ENCODE results near the gene DDAH1.

The DDAH1 gene

GRCh38 chr1:85494074-85494903 lies 29.3 kb upstream of the DDAH1 start:
- DNase-seq (ENCODE audit: insufficient read length, low spot score) (no peak), FAIRE-seq (no peak)
- no peak for TF ChIP-seq POLR2A (IDR thresholded peaks at IDR 0.05; ENCODE audit: low read depth, low read length)
- TF ChIP-seq POLR2AphosphoS5 (IDR thresholded peaks at IDR 0.05; ENCODE audit: low read depth, low read length): no peak
- no peak for TF ChIP-seq SPI1 (IDR thresholded peaks at IDR 0.05; ENCODE audit: low read depth, low read length)
- no peak for TF ChIP-seq PAX5 (IDR thresholded peaks at IDR 0.05; ENCODE audit: insufficient read depth, low read length, severe bottlenecking)
- no peak for TF ChIP-seq TAF1 (IDR thresholded peaks at IDR 0.05; ENCODE audit: low read depth, low read length)
- TF ChIP-seq POU2F2 (IDR thresholded peaks at IDR 0.05; ENCODE audit: low read depth, low read length): no peak

GRCh38 chr1:85490270-85490985 lies 25.5 kb upstream of the DDAH1 start:
- FAIRE-seq (no peak), DNase-seq (ENCODE audit: insufficient read length, low spot score) (no peak)
- TF ChIP-seq SPI1 (IDR thresholded peaks at IDR 0.05; ENCODE audit: low read depth, low read length) (no peak), POU2F2 (IDR thresholded peaks at IDR 0.05; ENCODE audit: low read depth, low read length) (no peak), PAX5 (IDR thresholded peaks at IDR 0.05; ENCODE audit: insufficient read depth, low read length, severe bottlenecking) (no peak), POLR2AphosphoS5 (IDR thresholded peaks at IDR 0.05; ENCODE audit: low read depth, low read length) (no peak), TAF1 (IDR thresholded peaks at IDR 0.05; ENCODE audit: low read depth, low read length) (no peak), POLR2A (IDR thresholded peaks at IDR 0.05; ENCODE audit: low read depth, low read length) (no peak)

- FAIRE-seq: no peak
- no peak for DNase-seq (ENCODE audit: insufficient read length, low spot score)
- TF ChIP-seq PAX5 (IDR thresholded peaks at IDR 0.05; ENCODE audit: insufficient read depth, low read length, severe bottlenecking): no peak
- TF ChIP-seq TAF1 (IDR thresholded peaks at IDR 0.05; ENCODE audit: low read depth, low read length): no peak
- TF ChIP-seq POLR2A (IDR thresholded peaks at IDR 0.05; ENCODE audit: low read depth, low read length): no peak
- TF ChIP-seq POU2F2 (IDR thresholded peaks at IDR 0.05; ENCODE audit: low read depth, low read length): no peak
These were observed 23.2 kb upstream of the DDAH1 start for GRCh38 chr1:85488126-85488525.

- DNase-seq (ENCODE audit: insufficient read length, low spot score) (no peak), FAIRE-seq (no peak)
- no peak for TF ChIP-seq POLR2AphosphoS5 (IDR thresholded peaks at IDR 0.05; ENCODE audit: low read depth, low read length)
- no peak for TF ChIP-seq SPI1 (IDR thresholded peaks at IDR 0.05; ENCODE audit: low read depth, low read length)
- no peak for TF ChIP-seq PAX5 (IDR thresholded peaks at IDR 0.05; ENCODE audit: insufficient read depth, low read length, severe bottlenecking)
- TF ChIP-seq TAF1 (IDR thresholded peaks at IDR 0.05; ENCODE audit: low read depth, low read length): no peak
- no peak for TF ChIP-seq POLR2A (IDR thresholded peaks at IDR 0.05; ENCODE audit: low read depth, low read length)
- TF ChIP-seq POU2F2 (IDR thresholded peaks at IDR 0.05; ENCODE audit: low read depth, low read length): no peak
These were observed 20.6 kb upstream of the DDAH1 start for GRCh38 chr1:85485516-85485915.

- FAIRE-seq (no peak), DNase-seq (ENCODE audit: insufficient read length, low spot score) (no peak)
- TF ChIP-seq SPI1 (IDR thresholded peaks at IDR 0.05; ENCODE audit: low read depth, low read length) (no peak), POU2F2 (IDR thresholded peaks at IDR 0.05; ENCODE audit: low read depth, low read length) (no peak), PAX5 (IDR thresholded peaks at IDR 0.05; ENCODE audit: insufficient read depth, low read length, severe bottlenecking) (no peak), POLR2A (IDR thresholded peaks at IDR 0.05; ENCODE audit: low read depth, low read length) (no peak)
These were observed 19.8 kb upstream of the DDAH1 start for GRCh38 chr1:85484716-85485115.

- FAIRE-seq: no peak
These were observed 19.3 kb upstream of the DDAH1 start for GRCh38 chr1:85484264-85484663.

GRCh38 chr1:85481688-85482087 lies 16.7 kb upstream of the DDAH1 start:
- DNase-seq (ENCODE audit: insufficient read length, low spot score) (no peak), FAIRE-seq (no peak)
- TF ChIP-seq POU2F2 (IDR thresholded peaks at IDR 0.05; ENCODE audit: low read depth, low read length) (no peak), POLR2AphosphoS5 (IDR thresholded peaks at IDR 0.05; ENCODE audit: low read depth, low read length) (no peak), PAX5 (IDR thresholded peaks at IDR 0.05; ENCODE audit: insufficient read depth, low read length, severe bottlenecking) (no peak), POLR2A (IDR thresholded peaks at IDR 0.05; ENCODE audit: low read depth, low read length) (no peak), SPI1 (IDR thresholded peaks at IDR 0.05; ENCODE audit: low read depth, low read length) (no peak), TAF1 (IDR thresholded peaks at IDR 0.05; ENCODE audit: low read depth, low read length) (no peak)

More at GRCh38 chr1:85484264-85484663, 19.3 kb upstream of the DDAH1 start:
- DNase-seq (ENCODE audit: insufficient read length, low spot score): no peak
- no peak for TF ChIP-seq TAF1 (IDR thresholded peaks at IDR 0.05; ENCODE audit: low read depth, low read length)
- TF ChIP-seq POU2F2 (IDR thresholded peaks at IDR 0.05; ENCODE audit: low read depth, low read length): no peak
- no peak for TF ChIP-seq SPI1 (IDR thresholded peaks at IDR 0.05; ENCODE audit: low read depth, low read length)
- no peak for TF ChIP-seq PAX5 (IDR thresholded peaks at IDR 0.05; ENCODE audit: insufficient read depth, low read length, severe bottlenecking)
- TF ChIP-seq POLR2AphosphoS5 (IDR thresholded peaks at IDR 0.05; ENCODE audit: low read depth, low read length): no peak
- TF ChIP-seq POLR2A (IDR thresholded peaks at IDR 0.05; ENCODE audit: low read depth, low read length): no peak

GRCh38 chr1:85480566-85480965 lies 15.6 kb upstream of the DDAH1 start:
- DNase-seq (ENCODE audit: insufficient read length, low spot score) (no peak), FAIRE-seq (no peak)
- TF ChIP-seq POLR2A (IDR thresholded peaks at IDR 0.05; ENCODE audit: low read depth, low read length) (no peak), PAX5 (IDR thresholded peaks at IDR 0.05; ENCODE audit: insufficient read depth, low read length, severe bottlenecking) (no peak), POLR2AphosphoS5 (IDR thresholded peaks at IDR 0.05; ENCODE audit: low read depth, low read length) (no peak), SPI1 (IDR thresholded peaks at IDR 0.05; ENCODE audit: low read depth, low read length) (no peak), POU2F2 (IDR thresholded peaks at IDR 0.05; ENCODE audit: low read depth, low read length) (no peak), TAF1 (IDR thresholded peaks at IDR 0.05; ENCODE audit: low read depth, low read length) (no peak)

- TF ChIP-seq POU2F2 (IDR thresholded peaks at IDR 0.05; ENCODE audit: low read depth, low read length) (no peak), TAF1 (IDR thresholded peaks at IDR 0.05; ENCODE audit: low read depth, low read length) (no peak), POLR2A (IDR thresholded peaks at IDR 0.05; ENCODE audit: low read depth, low read length) (no peak), SPI1 (IDR thresholded peaks at IDR 0.05; ENCODE audit: low read depth, low read length) (no peak), PAX5 (IDR thresholded peaks at IDR 0.05; ENCODE audit: insufficient read depth, low read length, severe bottlenecking) (no peak), POLR2AphosphoS5 (IDR thresholded peaks at IDR 0.05; ENCODE audit: low read depth, low read length) (no peak)
- FAIRE-seq (no peak), DNase-seq (ENCODE audit: insufficient read length, low spot score) (no peak)
These were observed 14.5 kb upstream of the DDAH1 start for GRCh38 chr1:85479491-85479890.

Data from GM12891 (cell line).